Measurements from ENCODE around the gene INIP. TPM values are rescaled to one million over a fixed set of nuclear protein-coding genes. Genes with fewer than 3 reads are reported as not detected.

Gene INIP
- total and polyA plus RNA-seq, 2 of the 13 experiments (the other 11 are each of a cell fraction or from before 2014, with no cell fraction given): 13.6 to 28.6 TPM

DNA sequence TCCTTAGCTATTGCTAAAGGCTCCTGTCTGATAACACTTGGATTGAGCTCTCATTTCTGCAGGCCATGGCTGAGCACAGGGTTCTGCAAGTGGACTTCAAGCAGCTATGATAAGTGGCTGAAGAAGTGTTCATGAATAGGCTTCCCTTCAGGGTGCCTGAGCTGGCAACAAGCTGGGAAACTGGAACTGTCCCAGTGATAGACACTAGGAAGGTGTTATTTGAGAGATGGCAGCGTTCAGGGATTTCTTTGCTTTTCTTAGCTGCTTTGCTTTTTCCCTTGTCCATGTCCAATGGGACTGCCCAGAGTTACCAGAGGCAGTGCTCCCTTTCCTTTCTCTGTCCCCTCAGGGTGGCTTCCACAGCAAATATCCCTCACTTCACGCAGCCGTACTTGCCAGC lies 75.8 kb downstream of the INIP start (continued):
- TF ChIP-seq ELF4 (CRISPR knock-in tag; IDR thresholded peaks at IDR 0.05; ENCODE audit: borderline replicate concordance): no peak
- TF ChIP-seq IKZF1 (IDR thresholded peaks at IDR 0.05): no peak
- TF ChIP-seq ZNF251 (CRISPR knock-in tag; IDR thresholded peaks at IDR 0.05): no peak
- TF ChIP-seq RARG (CRISPR knock-in tag; IDR thresholded peaks at IDR 0.05; ENCODE audit: low read depth): no peak

DNA sequence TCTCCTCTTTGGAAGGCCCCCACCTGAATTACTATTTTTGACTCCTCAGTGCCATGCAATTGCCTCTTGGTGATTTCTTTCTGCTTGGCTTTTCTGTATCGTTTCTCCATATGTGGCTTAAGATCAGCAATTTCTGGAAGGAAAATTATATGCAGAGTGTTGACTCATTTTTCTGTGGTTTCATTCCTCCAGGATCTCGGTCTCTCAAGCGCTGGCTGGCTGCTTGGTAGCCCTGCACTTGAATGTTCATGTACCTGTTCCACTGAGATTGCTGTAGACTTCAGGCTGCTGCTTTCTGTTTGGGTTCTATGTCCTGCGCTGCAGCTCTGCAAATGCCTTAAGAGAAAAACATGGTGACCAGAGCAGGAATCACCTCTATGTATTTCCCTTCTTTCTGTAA lies 77.6 kb downstream of the INIP start:
- DNase-seq (ENCODE audit: low spot score): no peak
- Histone ChIP-seq H3K4me3 (replicated peaks in 1 of 3; ENCODE audit: insufficient read depth in 1 of 3, low read depth in 2 of 3, low read length in 3 of 3) (no peak overlapping the region), H3K27ac (ENCODE audit: extremely low read length, insufficient read depth, low read length) (no peak overlapping the region), H3K9ac (ENCODE audit: insufficient read depth, low read depth, low read length) (no peak overlapping the region), H3K9me3 (ENCODE audit: low read length) (no peaks in the 10 kb centered on the region), H3K36me3 (replicated peaks in 1 of 2; ENCODE audit: control insufficient read depth in 1 of 2, insufficient read depth in 2 of 2, low read length in 2 of 2) (peaks cover 0 to 5% of the 10 kb centered on the region in 2 experiments; a peak in 2 of 5 replicates), H3K27me3 (ENCODE audit: control insufficient read depth in 1 of 2, insufficient read depth in 2 of 2, low read length in 2 of 2) (no peaks in the 10 kb centered on the region), H3K4me2 (ENCODE audit: low read depth, low read length) (no peak overlapping the region), H3K79me2 (ENCODE audit: insufficient read depth, low read length) (peaks cover 4% of the 10 kb centered on the region), H3K4me1 (ENCODE audit: insufficient read depth, low read length) (no peaks in the 10 kb centered on the region), H4K20me1 (ENCODE audit: insufficient read depth, low read length) (no peaks in the 10 kb centered on the region), H2AFZ (ENCODE audit: low read length) (no peak overlapping the region)
- ATAC-seq: no peak
- in situ Hi-C loops (cut with HindIII; ENCODE audit: extremely low pct_ligation_motif_present, low pct_unique_long_range_greater_than_20kb) (no loop called here), intact Hi-C loops (cut with micrococcal nuclease; ENCODE audit: unreplicated experiment) (no loop called here)
- FAIRE-seq: no peak
- CTCF ChIA-PET (ENCODE audit: low intra/inter-chr PET ratio, low total read pairs): no interaction called here
- POLR2A ChIA-PET: no interaction called here
- 98% methylated on average over 4 of the region's 4 CpGs for WGBS (ENCODE audit: low lambda C conversion rate)
- BruUV-seq (replicated peaks): no TSS peak
- TF ChIP-seq MATR3 (CRISPR knock-in tag; IDR thresholded peaks at IDR 0.05) (no peak), KAT2B (IDR thresholded peaks at IDR 0.05; ENCODE audit: borderline replicate concordance, low read depth, low read length) (no peak), PAX8 (CRISPR knock-in tag; IDR thresholded peaks at IDR 0.05; ENCODE audit: borderline replicate concordance) (no peak), ELF1 (CRISPR knock-in tag; IDR thresholded peaks at IDR 0.05) (no peak)
- TF ChIP-seq, protein P1, sequence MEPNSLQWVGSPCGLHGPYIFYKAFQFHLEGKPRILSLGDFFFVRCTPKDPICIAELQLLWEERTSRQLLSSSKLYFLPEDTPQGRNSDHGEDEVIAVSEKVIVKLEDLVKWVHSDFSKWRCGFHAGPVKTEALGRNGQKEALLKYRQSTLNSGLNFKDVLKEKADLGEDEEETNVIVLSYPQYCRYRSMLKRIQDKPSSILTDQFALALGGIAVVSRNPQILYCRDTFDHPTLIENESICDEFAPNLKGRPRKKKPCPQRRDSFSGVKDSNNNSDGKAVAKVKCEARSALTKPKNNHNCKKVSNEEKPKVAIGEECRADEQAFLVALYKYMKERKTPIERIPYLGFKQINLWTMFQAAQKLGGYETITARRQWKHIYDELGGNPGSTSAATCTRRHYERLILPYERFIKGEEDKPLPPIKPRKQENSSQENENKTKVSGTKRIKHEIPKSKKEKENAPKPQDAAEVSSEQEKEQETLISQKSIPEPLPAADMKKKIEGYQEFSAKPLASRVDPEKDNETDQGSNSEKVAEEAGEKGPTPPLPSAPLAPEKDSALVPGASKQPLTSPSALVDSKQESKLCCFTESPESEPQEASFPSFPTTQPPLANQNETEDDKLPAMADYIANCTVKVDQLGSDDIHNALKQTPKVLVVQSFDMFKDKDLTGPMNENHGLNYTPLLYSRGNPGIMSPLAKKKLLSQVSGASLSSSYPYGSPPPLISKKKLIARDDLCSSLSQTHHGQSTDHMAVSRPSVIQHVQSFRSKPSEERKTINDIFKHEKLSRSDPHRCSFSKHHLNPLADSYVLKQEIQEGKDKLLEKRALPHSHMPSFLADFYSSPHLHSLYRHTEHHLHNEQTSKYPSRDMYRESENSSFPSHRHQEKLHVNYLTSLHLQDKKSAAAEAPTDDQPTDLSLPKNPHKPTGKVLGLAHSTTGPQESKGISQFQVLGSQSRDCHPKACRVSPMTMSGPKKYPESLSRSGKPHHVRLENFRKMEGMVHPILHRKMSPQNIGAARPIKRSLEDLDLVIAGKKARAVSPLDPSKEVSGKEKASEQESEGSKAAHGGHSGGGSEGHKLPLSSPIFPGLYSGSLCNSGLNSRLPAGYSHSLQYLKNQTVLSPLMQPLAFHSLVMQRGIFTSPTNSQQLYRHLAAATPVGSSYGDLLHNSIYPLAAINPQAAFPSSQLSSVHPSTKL (CRISPR knock-in tag; IDR thresholded peaks at IDR 0.05): no peak
- TF ChIP-seq, protein P2, sequence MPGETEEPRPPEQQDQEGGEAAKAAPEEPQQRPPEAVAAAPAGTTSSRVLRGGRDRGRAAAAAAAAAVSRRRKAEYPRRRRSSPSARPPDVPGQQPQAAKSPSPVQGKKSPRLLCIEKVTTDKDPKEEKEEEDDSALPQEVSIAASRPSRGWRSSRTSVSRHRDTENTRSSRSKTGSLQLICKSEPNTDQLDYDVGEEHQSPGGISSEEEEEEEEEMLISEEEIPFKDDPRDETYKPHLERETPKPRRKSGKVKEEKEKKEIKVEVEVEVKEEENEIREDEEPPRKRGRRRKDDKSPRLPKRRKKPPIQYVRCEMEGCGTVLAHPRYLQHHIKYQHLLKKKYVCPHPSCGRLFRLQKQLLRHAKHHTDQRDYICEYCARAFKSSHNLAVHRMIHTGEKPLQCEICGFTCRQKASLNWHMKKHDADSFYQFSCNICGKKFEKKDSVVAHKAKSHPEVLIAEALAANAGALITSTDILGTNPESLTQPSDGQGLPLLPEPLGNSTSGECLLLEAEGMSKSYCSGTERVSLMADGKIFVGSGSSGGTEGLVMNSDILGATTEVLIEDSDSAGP (CRISPR knock-in tag; IDR thresholded peaks at IDR 0.05; ENCODE audit: borderline replicate concordance): no peak
- TF ChIP-seq, protein P3, sequence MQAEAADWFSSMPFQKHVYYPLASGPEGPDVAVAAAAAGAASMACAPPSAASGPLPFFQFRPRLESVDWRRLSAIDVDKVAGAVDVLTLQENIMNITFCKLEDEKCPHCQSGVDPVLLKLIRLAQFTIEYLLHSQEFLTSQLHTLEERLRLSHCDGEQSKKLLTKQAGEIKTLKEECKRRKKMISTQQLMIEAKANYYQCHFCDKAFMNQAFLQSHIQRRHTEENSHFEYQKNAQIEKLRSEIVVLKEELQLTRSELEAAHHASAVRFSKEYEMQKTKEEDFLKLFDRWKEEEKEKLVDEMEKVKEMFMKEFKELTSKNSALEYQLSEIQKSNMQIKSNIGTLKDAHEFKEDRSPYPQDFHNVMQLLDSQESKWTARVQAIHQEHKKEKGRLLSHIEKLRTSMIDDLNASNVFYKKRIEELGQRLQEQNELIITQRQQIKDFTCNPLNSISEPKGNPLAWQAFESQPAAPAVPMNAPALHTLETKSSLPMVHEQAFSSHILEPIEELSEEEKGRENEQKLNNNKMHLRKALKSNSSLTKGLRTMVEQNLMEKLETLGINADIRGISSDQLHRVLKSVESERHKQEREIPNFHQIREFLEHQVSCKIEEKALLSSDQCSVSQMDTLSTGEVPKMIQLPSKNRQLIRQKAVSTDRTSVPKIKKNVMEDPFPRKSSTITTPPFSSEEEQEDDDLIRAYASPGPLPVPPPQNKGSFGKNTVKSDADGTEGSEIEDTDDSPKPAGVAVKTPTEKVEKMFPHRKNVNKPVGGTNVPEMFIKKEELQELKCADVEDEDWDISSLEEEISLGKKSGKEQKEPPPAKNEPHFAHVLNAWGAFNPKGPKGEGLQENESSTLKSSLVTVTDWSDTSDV (CRISPR knock-in tag; IDR thresholded peaks at IDR 0.05): no peak
- TF ChIP-seq, protein P4, sequence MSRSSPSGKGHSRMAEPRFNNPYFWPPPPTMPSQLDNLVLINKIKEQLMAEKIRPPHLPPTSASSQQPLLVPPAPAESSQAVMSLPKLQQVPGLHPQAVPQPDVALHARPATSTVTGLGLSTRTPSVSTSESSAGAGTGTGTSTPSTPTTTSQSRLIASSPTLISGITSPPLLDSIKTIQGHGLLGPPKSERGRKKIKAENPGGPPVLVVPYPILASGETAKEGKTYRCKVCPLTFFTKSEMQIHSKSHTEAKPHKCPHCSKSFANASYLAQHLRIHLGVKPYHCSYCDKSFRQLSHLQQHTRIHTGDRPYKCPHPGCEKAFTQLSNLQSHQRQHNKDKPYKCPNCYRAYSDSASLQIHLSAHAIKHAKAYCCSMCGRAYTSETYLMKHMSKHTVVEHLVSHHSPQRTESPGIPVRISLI (CRISPR knock-in tag; IDR thresholded peaks at IDR 0.05; ENCODE audit: borderline replicate concordance): no peak
